ENCODE measurements around the gene KRTAP5-9.
"Not testable (repeated sequence)": the region's sequence is repeated elsewhere in the genome, so short reads cannot be mapped to it uniquely, and the experiment has no call there.

Gene KRTAP5-9

DNA sequence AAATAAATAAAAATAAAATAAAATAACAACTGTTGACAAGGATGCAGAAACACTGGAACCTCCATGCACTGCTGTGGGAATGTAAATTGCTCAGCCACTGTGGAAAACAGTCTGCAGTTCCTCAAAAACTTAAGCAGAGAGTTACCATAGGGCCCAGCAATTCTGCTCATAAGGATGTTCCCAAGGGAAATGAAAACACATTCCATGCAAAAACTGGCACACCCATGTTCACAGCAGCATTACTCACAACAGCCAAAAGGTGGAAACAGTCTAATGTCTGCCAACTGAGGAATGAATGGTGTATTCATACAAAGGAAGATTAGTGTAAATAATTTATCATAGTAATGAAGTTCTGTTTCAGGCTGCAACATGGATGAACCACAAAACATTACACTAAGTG is 13.9 kb downstream of the KRTAP5-9 start:
- DNase-seq (ENCODE audit: low read depth, low spot score): no peak

DNA sequence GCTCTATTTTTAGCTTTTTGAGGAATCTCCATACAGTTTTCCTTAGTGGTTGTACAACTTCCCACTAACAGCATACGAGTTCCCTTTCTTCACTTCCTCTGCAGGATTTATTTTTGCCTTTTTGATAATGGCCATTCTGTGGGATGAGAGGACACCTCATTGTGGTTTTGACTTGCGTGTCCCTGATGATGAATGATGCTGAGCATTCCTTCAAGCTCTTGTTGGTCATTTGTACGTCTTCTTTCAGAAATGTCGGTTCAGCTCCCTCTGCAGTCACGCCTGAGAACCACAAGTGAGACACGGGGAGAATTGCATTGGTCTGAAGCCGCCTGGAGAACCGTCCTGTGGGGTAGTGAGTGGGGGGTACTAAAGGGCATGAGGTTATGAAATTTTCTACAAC is 15.2 kb downstream of the KRTAP5-9 start:
- DNase-seq (ENCODE audit: low read depth, low spot score): peak; percentile 26

DNA sequence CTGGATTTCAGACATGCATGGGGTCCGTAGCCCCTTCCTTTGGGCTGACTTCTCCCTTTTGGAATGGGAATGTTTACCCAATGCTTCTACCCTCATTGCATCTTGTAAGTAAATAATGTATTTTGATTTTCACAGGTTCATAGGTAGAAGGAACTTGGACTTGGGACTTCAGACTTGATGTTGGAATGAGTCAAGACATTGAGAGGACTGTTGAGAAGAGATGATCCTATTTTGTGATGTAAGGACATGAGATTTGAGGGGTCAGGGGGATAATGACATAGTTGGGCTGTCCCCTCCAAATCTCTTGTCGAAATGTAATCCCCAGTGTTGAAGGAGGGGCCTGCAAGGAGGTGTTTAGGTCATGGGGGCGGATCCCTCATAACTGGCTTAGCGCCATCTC is 16.2 kb downstream of the KRTAP5-9 start:
- DNase-seq (ENCODE audit: low read depth, low spot score): no peak

DNA sequence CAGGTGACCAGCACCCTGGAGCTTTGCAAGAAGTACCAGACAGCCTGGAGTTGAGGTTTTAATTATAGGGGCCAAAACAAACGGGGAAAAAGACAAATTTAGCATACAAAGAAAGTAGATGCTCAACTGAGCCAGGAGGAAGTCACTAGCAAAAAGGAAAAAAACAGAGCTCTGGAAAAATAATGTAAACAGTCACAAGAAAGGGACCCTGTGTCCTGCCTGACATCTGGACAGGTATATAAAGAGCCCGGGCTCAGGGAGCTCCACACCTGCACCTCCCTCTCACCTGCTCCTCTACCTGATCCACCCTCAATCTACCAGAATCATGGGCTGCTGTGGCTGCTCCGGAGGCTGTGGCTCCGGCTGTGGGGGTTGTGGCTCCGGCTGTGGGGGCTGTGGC is 17.0 kb downstream of the KRTAP5-9 start, which contains the start of gene KRTAP5-10:
TSS of gene KRTAP5-10 (plus strand) at position 301 of the 400 bp plus-strand sequence. CDS start at position 326, 25 bp downstream.
- DNase-seq (ENCODE audit: low read depth, low spot score): no peak

DNA sequence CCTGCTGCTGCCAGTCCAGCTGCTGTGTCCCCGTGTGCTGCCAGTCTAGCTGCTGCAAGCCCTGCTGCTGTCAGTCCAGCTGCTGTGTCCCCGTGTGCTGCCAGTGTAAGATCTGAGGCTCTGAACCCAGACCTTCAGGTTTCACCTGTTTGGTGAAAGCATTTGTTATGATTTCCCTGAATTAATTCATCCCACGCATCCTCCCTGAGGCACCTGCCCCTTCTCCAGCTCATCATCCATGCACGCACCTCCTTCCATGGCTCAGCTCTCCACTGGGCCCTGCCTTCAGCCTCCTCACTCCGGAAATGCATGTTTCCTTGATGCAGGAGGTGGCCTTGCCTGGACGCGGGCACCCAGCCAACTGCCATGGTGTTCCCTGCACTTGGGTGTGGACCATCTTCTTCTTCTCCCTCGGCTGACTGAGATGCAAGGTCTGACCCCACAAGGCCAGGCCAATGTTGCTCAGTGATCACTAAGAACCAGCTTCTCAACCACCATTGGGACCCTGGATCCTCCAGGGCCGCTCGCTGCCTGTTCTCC is 17.9 kb downstream of the KRTAP5-9 start:
- DNase-seq (ENCODE audit: low read depth, low spot score): no peak

DNA sequence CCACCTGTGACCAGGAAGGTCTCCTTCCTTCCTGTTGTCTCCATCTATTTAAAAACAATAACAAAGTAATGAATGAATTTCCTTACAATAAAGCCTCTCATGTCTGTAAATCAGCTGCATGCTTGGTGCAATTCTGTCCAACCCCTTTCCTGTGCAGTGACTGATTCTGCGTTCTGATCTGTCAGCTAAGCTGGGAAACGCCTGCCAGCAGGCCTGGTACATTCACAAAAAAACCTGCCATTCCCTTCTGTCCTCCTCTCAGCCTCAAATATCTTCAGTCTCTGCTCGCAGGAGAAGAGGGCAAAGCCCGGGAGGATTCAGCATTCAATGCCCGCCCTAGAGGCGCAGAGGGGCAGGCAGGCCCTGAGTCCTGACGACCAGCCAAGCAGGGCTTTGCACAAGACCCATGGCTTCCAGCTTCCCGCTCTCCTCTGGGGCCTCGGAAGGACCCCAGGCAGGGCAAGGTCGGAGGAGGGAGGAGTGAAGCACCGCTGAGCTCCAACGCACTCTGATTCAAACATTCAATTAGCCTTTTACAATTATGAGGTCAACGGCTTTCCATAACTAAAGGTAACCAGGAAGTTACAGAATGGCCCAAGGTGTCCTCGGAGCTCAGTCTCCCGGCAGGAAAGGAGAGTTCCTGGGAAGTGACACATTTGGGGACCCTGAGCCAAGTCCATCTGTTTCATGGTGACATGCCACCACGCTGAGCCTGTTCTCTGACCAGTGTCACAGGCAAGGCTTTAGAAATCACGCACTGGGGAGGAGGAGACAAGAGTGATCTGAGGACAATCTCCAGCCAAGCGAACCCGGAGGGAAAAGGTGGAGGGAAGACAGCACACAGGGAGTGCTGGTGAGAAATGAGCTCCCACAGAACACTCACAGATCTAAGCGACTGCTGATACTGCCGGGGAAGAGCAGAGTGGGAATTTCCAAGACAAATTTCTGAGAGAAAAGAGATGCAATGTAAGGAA is 18.7 kb downstream of the KRTAP5-9 start:
- not testable (repeated sequence) for DNase-seq (ENCODE audit: low read depth, low spot score)

DNA sequence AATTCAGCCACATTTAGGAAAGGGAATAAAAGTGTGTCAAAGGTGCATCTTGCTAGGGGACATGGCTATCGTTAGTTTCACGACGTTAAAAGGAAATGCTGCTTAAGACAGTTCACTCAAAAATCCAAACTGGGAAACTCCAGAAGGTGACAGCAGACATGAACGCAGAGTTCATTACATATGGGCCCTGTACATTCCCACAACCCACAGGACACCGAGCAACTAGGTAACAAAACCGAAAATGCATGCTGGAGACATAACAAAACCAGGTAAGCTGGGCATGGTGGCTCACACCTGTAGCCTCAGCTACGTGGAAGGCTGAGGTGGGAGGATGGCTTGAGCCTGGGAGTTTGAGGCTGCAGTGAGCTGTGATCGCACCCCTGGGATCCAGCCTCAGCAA is 19.4 kb downstream of the KRTAP5-9 start:
- DNase-seq (ENCODE audit: low read depth, low spot score): not testable (repeated sequence)

DNA sequence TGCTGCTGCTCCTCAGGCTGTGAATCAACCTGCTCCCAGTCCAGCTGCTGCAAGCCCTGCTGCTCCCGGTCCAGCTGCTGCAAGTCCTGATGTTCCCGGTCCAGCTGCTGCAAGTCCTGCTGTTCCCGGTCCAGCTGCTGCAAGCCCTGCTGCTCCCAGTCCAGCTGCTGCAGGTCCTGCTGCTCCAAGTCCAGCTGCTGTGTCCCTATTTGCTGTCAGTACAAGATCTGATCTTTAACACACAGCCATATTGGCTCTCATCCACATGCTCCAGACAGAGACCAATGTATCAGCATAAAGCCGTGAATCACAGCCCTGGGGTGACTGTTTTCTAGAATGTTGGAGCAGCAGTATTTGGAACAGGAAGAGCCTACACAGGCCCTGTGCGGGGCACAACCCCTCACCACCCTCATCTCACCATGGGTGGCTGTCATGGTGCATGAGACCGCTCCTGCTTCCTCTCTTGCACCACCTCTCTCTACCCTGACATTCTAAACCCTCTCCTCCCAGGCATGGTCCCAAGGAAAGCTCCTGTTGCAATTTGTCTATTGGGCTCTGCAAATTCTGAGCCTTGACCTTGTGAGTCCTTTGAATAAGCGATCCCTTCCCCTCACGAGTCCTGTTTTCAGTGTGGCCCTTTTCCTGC is 20.6 kb downstream of the KRTAP5-9 start:
- peak; percentile 7 for DNase-seq (ENCODE audit: low read depth, low spot score)

DNA sequence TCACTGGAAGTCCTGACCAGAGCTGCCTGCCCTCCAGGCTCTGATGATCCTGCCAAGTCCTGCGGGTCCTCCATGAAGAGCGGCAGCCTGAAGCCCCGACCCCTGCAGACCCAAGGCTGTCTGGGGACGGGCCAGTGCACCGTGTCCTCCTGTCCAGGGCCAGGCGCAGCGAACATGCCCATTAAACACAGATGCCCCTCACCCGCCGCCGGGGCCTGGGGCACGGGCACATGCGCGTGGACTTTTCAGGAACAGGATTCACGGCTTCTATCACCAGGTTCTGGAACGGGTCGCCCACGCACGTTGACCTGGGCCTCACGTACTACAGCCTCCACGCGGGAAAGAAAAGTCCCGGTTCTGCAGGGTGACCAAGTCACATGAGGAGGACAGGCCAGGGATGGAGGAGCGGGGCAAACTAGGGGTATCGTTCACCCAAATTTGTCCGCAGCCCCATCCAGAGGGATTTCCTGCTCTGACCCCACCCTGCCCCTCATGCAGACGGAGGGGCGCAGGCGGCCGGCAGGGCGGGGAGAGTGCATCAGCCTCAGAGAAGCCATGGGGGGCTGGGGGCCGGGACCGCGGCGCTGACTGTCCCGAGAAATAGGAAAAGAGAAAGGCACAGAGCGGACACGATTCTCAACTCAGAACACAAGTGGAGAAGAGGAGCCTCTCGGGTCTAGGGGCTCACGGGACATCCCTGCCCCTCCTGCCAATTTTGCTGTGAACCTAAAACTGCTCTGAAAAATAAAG is 23.1 kb downstream of the KRTAP5-9 start:
- DNase-seq (ENCODE audit: low read depth, low spot score): not testable (repeated sequence)

DNA sequence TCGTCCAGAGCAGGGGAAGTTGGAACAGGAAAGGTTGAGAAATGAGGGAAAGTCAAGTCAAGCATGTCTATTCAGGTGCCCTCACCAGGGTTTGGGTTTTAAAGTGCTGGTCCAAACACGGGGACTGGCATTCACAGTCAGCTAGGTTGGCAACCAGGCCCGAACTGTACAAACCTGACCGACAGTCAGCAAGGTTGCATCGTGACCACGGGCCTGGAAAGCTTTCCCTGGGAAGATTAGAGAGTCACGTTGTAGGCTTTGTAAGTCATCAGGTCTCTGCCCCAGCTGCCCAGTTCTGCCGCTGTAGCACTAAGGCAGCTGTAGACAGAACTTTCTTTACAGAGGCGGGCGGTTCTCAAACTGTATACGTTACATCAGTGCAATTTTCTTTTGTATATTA is 24.6 kb downstream of the KRTAP5-9 start:
- DNase-seq (ENCODE audit: low read depth, low spot score): no peak

DNA sequence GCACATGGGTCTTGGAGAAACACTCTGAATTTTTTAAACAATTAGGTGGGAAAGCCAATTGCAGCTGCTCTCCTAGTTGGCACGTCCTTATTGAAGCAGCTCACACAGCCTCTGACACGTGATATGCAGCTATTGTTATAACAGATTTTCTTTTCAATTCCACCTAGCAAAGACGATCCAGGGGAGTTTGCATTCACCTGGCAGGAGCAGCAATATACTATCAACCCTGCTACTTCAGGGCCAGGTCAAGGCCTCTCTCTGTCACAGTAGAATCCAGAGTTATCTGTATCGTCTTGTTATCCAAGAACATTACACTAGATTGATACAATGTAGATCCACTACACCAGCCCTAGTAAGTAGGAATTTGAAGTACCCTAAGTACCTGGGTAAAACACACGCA is 26.2 kb downstream of the KRTAP5-9 start:
- no peak for DNase-seq (ENCODE audit: low read depth, low spot score)

DNA sequence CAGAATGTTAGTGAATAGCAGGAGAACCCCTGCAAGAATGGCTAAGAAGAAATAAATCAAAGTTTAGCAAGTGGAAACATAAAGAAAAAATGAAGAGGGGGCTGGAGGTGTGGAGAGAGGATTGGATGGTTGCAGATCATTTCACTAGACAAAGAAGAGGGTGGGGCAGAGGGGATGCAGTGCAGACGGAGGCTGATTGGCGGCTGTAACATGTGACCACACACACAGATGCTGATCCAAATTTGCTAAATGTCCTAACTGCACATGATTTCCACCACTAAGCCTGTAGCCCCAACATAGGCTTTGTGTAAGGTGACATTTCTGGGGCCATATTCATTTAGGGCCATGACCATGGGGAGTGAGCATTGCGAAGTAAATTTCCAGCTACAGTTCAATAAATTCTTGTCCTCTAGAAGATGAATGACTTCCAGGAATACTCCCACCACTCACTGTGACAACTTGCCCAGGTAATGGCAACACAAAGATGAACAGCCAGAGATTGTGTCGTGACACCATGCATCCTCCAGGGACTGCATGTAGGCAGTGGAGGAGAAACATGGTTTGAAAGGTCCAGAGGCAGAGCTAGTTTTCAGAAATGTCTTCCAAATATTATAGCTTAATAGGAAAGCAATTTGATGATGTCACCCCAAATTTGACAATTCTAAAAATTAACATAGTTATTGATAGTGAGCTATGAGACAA is 27.7 kb downstream of the KRTAP5-9 start:
- no peak for DNase-seq (ENCODE audit: low read depth, low spot score)

DNA sequence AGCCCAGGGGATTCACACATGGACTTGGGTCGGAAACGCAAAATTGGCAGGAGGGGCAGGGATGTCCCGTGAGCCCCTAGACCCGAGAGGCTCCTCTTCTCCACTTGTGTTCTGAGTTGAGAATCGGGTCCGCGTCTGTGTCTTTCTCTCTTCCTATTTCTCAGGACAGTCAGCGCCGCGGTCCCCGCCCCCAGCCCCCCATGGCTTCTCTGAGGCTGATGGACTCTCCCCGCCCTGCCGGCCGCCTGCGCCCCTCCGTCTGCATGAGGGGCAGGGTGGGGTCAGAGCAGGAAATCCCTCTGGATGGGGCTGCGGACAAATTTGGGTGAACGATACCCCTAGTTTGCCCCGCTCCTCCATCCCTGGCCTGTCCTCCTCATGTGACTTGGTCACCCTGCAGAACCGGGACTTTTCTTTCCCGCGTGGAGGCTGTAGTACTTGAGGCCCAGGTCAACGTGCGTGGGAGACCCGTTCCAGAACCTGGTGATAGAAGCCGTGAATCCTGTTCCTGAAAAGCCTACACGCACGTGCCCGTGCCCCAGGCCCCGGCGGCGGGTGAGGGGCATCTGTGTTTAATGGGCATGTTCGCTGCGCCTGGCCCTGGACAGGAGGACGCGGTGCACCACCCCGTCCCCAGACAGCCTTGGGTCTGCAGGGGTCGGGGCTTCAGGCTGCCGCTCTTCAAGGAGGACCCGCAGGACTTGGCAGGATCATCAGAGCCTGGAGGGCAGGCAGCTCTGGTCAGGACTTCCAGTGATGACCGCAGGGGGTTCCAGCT is 28.7 kb downstream of the KRTAP5-9 start:
- not testable (repeated sequence) for DNase-seq (ENCODE audit: low read depth, low spot score)

DNA sequence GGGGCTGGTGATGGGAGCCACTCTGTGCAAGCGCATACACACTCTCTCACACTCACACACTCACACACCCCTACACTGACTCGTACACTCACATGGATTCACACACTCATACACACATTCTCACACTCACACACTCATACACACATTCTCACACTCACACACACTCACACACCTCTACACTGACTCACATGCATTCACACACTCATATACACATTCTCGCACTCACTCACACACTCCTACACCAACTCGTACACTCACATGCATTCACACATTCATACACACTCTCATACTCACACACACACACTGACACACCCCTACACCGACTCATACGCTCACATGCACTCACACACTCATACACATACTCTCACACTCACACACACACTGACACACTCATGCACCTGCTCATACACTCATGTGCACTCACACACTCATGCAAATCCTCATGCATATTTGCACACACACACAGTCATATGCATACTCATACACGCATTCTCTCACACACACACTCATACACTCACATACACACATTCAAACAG is 29.3 kb downstream of the KRTAP5-9 start:
- no peak for DNase-seq (ENCODE audit: low read depth, low spot score)

DNA sequence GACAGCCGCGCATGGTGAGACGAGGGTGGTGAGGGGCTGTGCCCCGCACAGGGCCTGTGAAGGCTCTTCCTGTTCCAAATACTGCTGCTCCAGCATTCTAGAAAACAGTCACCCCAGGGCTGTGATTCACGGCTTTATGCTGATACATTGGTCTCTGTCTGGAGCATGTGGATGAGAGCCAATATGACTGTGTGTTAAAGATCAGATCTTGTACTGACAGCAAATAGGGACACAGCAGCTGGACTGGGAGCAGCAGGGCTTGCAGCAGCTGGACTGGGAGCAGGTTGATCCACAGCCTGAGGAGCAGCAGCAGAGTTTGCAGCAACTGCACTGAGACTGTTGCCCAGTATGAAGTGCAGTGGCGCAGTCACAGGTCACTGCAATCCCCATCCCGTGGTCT is 31.3 kb downstream of the KRTAP5-9 start:
- DNase-seq (ENCODE audit: low read depth, low spot score): not testable (repeated sequence)

DNA sequence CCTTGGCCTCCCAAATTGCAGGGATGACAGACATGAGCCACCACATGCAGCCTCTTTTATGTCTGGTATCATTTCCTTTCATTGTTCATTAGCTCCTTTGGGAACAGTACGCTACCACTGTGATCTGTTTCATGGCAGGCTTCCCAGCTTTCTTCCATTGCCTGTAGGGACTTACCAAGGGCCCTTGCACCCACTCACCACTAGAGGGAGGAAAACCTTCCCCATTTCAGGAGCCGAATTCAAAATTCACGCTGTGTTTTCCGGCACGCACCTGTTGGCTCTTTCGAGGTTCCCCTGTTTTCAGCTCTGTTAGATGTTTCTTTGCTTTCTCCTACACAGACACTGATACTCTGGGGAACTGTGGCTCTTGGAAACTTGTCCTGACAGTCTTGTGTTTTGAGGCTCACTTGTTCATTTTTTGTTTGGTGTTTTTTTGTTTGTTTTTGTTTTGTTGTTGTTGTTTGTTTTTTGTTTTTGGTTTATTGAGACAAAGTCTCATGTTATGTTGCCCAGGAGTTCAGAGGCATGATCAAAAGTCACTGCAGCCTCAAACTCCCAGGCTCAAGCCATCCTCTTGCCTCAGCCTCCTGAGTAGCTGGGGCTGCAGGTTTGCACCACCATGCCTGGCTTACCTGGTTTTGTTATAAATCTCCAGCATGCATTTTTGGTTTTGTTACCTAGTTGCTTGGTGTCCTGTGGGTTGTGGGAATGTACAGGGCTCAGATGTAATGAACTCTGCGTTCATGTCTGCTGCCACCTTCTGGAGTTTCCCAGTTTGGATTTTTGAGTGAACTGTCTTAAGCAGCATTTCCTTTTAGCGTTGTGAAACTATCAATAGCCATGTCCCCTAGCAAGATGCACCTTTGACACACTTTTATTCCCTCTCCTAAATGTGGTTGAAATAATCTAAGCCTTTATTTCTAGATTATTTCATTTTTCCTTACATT is 32.1 kb downstream of the KRTAP5-9 start:
- peak; percentile 82 for DNase-seq (ENCODE audit: low read depth, low spot score)

DNA sequence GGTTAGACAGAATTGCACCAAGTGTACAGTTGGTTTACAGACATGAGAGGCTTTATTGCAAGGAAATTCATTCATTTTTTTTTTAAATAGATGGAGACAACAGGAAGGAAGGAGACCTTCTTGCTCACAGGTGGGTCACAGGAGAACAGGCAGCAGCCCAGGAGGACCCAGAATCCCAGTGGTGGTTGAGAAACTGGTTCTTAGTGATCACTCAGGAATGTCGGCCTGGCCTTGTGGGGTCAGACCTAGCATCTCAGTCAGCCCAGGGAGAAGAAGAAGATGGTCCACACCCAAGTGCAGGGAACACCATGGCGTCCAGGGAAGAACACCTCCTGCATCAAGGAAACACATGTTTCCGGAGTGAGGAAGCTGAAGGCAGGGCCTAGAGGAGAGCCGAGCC is 33.6 kb downstream of the KRTAP5-9 start:
- no peak for DNase-seq (ENCODE audit: low read depth, low spot score)

DNA sequence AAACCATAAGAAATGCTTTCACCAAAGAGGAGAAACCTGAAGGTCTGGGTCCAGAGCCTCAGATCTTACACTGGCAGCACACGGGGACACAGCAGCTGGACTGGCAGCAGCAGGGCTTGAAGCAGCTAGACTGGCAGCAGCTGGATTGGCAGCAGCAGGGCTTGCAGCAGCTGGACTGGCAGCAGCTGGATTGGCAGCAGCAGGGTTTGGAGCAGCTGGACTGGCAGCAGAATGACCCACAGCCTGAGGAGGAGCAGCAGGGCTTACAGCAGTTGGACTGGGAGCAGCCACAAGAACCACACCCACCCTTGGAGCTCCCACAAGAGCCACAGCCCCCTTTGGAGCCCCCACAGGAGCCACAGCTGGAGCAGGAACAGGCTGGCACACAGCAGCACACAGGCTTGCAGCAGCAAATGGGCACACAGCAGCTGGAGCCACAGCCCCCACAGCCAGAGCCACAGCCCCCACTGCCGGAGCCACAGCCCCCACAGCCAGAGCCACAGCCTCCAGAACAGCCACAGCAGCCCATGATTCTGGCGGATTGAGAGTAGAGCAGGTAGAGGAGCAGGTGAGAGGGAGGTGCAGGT is 34.2 kb downstream of the KRTAP5-9 start, which contains the start of gene KRTAP5-11:
TSS of gene KRTAP5-11 (minus strand) at position 567 of the 587 bp plus-strand sequence. CDS start at position 529, 38 bp downstream.
- no peak for DNase-seq (ENCODE audit: low read depth, low spot score)

All from astrocyte of the hippocampus (primary cell).